ENCODE results near the gene IL17RE. TPM values are rescaled to one million over a fixed set of nuclear protein-coding genes. Genes with fewer than 3 reads are reported as not detected.
"Not testable (repeated sequence)": the region's sequence is repeated elsewhere in the genome, so short reads cannot be mapped to it uniquely, and the experiment has no call there.

IL17RE gene
- total RNA-seq, 1 donor from 2014 or later: 1.0 TPM

GRCh38 chr3:9887480-9887879 is 15.2 kb upstream of the IL17RE start:
- Mint-ChIP-seq H3K4me3 (ENCODE audit: low read depth) (no peak overlapping the region), H3K4me1 (ENCODE audit: low read depth) (peaks cover 9% of the 10 kb centered on the region), H3K27me3 (ENCODE audit: low read depth) (peaks cover 3% of the 10 kb centered on the region), H3K36me3 (ENCODE audit: low read depth) (peaks cover 14% of the 10 kb centered on the region), H3K27ac (no peak overlapping the region), H3K9me3 (no peaks in the 10 kb centered on the region)
- intact Hi-C loops (cut with micrococcal nuclease): no loop called here
- DNase-seq (ENCODE audit: low spot score): no peak

GRCh38 chr3:9888540-9888939 is 14.1 kb upstream of the IL17RE start:
- Mint-ChIP-seq H3K27ac (no peak overlapping the region), H3K9me3 (no peaks in the 10 kb centered on the region), H3K4me3 (ENCODE audit: low read depth) (no peak overlapping the region), H3K4me1 (ENCODE audit: low read depth) (peaks cover 17% of the 10 kb centered on the region), H3K27me3 (ENCODE audit: low read depth) (peaks cover 3% of the 10 kb centered on the region), H3K36me3 (ENCODE audit: low read depth) (peaks cover 24% of the 10 kb centered on the region)
- intact Hi-C loops (cut with micrococcal nuclease): no loop called here
- no peak for DNase-seq (ENCODE audit: low spot score)

- Mint-ChIP-seq H3K4me1 (ENCODE audit: low read depth) (peaks cover 25% of the 10 kb centered on the region), H3K27ac (no peak overlapping the region), H3K4me3 (ENCODE audit: low read depth) (no peak overlapping the region), H3K27me3 (ENCODE audit: low read depth) (no peaks in the 10 kb centered on the region), H3K36me3 (ENCODE audit: low read depth) (peaks cover 32% of the 10 kb centered on the region), H3K9me3 (no peaks in the 10 kb centered on the region)
- intact Hi-C loops (cut with micrococcal nuclease): no loop called here
- no peak for DNase-seq (ENCODE audit: low spot score)
Measured at GRCh38 chr3:9889405-9889804, 13.2 kb upstream of the IL17RE start.

- peak within 1 kb of the TSS; percentile 97 for H3K4me3 Mint-ChIP-seq (ENCODE audit: low read depth)
- H3K9me3 Mint-ChIP-seq: no peaks in the 10 kb centered on the region
- intact Hi-C loops (cut with micrococcal nuclease): loop anchor here (1.0 to 5.0 kb wide), 7 partner anchors 13 to 547 kb away; partner anchors contain the start of genes BRPF1, CRELD1, RPUSD3 and SETD5
- peaks cover 39% of the 10 kb centered on the region for H3K36me3 Mint-ChIP-seq (ENCODE audit: low read depth)
- peaks cover 31% of the 10 kb centered on the region for H3K4me1 Mint-ChIP-seq (ENCODE audit: low read depth)
- DNase-seq (ENCODE audit: low spot score): peak; percentile 83
- H3K27me3 Mint-ChIP-seq (ENCODE audit: low read depth): no peaks in the 10 kb centered on the region
- peak within 1 kb of the TSS; percentile 99 for H3K27ac Mint-ChIP-seq
Measured at GRCh38 chr3:9890249-9891071, 12.2 kb upstream of the IL17RE start, which contains the start of gene JAGN1. Gene JAGN1 (plus strand): TSS chr3:9890610. CDS start chr3:9890723, 113 bp downstream.

- Mint-ChIP-seq H3K27me3 (ENCODE audit: low read depth) (no peaks in the 10 kb centered on the region), H3K4me1 (ENCODE audit: low read depth) (peaks cover 33% of the 10 kb centered on the region), H3K9me3 (no peaks in the 10 kb centered on the region), H3K27ac (peak overlapping the region; percentile 99), H3K4me3 (ENCODE audit: low read depth) (peak overlapping the region; percentile 97), H3K36me3 (ENCODE audit: low read depth) (peaks cover 41% of the 10 kb centered on the region)
- DNase-seq (ENCODE audit: low spot score): no peak
- intact Hi-C loops (cut with micrococcal nuclease): loop anchor here (2.0 to 5.0 kb wide), 4 partner anchors 24 to 546 kb away; partner anchors contain the start of genes RPUSD3 and SETD5
Measured at GRCh38 chr3:9891072-9891622, 11.5 kb upstream of the IL17RE start.

DNA sequence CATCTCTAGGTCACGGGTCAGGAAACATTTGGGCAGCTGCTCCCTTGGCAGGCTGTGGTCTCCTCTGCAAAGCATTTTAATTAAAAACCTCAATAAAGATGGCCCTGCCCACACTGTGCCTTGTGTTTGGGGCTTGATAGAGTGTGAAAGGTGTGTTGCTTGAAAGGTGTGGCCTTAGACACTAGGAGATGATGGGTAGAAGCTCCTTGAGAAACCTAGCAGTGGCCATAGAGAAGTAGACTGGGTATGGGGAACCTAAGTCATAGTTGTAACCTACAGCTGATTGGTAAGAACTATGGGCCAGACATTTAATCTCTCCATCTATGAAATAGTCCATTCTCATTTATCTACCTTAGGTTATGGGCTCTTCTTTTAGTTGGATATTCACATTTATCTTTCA is 8.9 kb upstream of the IL17RE start:
- peak overlapping the region; percentile 26 for H3K27ac Mint-ChIP-seq
- no peaks in the 10 kb centered on the region for H3K9me3 Mint-ChIP-seq
- intact Hi-C loops (cut with micrococcal nuclease): loop anchor here (5.0 kb wide), 2 partner anchors 496 to 544 kb away; partner anchors contain the start of gene SETD5
- peaks cover 33% of the 10 kb centered on the region for H3K4me1 Mint-ChIP-seq (ENCODE audit: low read depth)
- H3K36me3 Mint-ChIP-seq (ENCODE audit: low read depth): peaks cover 45% of the 10 kb centered on the region
- no peaks in the 10 kb centered on the region for H3K27me3 Mint-ChIP-seq (ENCODE audit: low read depth)
- H3K4me3 Mint-ChIP-seq (ENCODE audit: low read depth): no peak overlapping the region
- DNase-seq (ENCODE audit: low spot score): no peak

GRCh38 chr3:9895715-9896114 is 6.9 kb upstream of the IL17RE start:
- H3K4me3 Mint-ChIP-seq (ENCODE audit: low read depth); H3K9me3 Mint-ChIP-seq; H3K27me3 Mint-ChIP-seq (ENCODE audit: low read depth); intact Hi-C loops (cut with micrococcal nuclease); H3K27ac Mint-ChIP-seq; DNase-seq (ENCODE audit: low spot score): not testable (repeated sequence)
- Mint-ChIP-seq H3K4me1 (ENCODE audit: low read depth) (peaks cover 29% of the 10 kb centered on the region), H3K36me3 (ENCODE audit: low read depth) (peaks cover 42% of the 10 kb centered on the region)

- H3K9me3 Mint-ChIP-seq; DNase-seq (ENCODE audit: low spot score); H3K27me3 Mint-ChIP-seq (ENCODE audit: low read depth); intact Hi-C loops (cut with micrococcal nuclease); H3K4me3 Mint-ChIP-seq (ENCODE audit: low read depth); H3K27ac Mint-ChIP-seq: not testable (repeated sequence)
- Mint-ChIP-seq H3K36me3 (ENCODE audit: low read depth) (peaks cover 34% of the 10 kb centered on the region), H3K4me1 (ENCODE audit: low read depth) (peaks cover 30% of the 10 kb centered on the region)
Measured at GRCh38 chr3:9896755-9897407, 5.8 kb upstream of the IL17RE start.

- no peak overlapping the region for H3K27ac Mint-ChIP-seq
- no peak overlapping the region for H3K4me3 Mint-ChIP-seq (ENCODE audit: low read depth)
- no peaks in the 10 kb centered on the region for H3K9me3 Mint-ChIP-seq
- peaks cover 34% of the 10 kb centered on the region for H3K4me1 Mint-ChIP-seq (ENCODE audit: low read depth)
- H3K36me3 Mint-ChIP-seq (ENCODE audit: low read depth): peaks cover 28% of the 10 kb centered on the region
- intact Hi-C loops (cut with micrococcal nuclease): no loop called here
- H3K27me3 Mint-ChIP-seq (ENCODE audit: low read depth): no peaks in the 10 kb centered on the region
- no peak for DNase-seq (ENCODE audit: low spot score)
Measured at GRCh38 chr3:9897408-9898372, 5.0 kb upstream of the IL17RE start.

GRCh38 chr3:9898467-9899241 is 4.0 kb upstream of the IL17RE start:
- Mint-ChIP-seq H3K27ac (no peak overlapping the region), H3K4me3 (ENCODE audit: low read depth) (no peak overlapping the region), H3K4me1 (ENCODE audit: low read depth) (peaks cover 36% of the 10 kb centered on the region), H3K9me3 (no peaks in the 10 kb centered on the region), H3K36me3 (ENCODE audit: low read depth) (peaks cover 20% of the 10 kb centered on the region), H3K27me3 (ENCODE audit: low read depth) (no peaks in the 10 kb centered on the region)
- no peak for DNase-seq (ENCODE audit: low spot score)
- intact Hi-C loops (cut with micrococcal nuclease): no loop called here

DNA sequence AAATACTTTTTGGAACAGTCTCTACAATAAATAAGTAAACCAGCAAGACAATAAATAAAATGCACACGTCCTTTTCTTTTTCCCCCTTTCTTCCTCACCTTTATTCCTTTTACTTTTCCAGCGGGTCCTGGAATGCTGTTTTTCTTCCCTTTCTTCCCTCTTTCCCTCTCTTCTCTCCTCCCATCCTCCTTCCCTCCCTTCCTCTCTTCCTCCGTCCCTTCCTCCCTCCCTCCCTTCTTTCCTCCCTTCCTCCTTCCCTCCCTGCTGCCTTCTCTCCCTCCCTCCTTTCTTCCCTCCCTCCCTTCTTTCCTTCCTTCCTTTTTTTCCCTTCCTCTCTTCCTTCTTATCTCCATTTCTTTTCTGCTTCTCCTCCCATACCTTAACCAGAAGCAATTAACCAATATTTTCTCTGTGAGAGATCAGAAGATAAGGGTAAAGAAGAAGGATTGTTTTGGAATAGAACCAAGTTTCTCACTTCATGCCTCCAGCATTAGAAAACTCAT is 3.3 kb upstream of the IL17RE start:
- H3K4me1 Mint-ChIP-seq (ENCODE audit: low read depth): peaks cover 33% of the 10 kb centered on the region
- no peaks in the 10 kb centered on the region for H3K27me3 Mint-ChIP-seq (ENCODE audit: low read depth)
- no peaks in the 10 kb centered on the region for H3K9me3 Mint-ChIP-seq
- no peak for DNase-seq (ENCODE audit: low spot score)
- H3K4me3 Mint-ChIP-seq (ENCODE audit: low read depth): no peak overlapping the region
- H3K27ac Mint-ChIP-seq: no peak overlapping the region
- peaks cover 13% of the 10 kb centered on the region for H3K36me3 Mint-ChIP-seq (ENCODE audit: low read depth)
- intact Hi-C loops (cut with micrococcal nuclease): no loop called here

Data from activated T-helper 2 cell treated with anti-CD3 and anti-CD28 coated beads, Interferon-gamma antibody, Interleukin-2, Interleukin-4, amounts not matched to agents 10 μg/mL and 5 μg/mL and 100 μg/mL, durations not matched to agents 14 hours and 24 hours and 36 hours (primary cell).